ENCODE data around the gene IARS2.
"Not testable (repeated sequence)": the region's sequence is repeated elsewhere in the genome, so short reads cannot be mapped to it uniquely, and the experiment has no call there.

Gene IARS2

GRCh38 chr1:220169887-220170286 is 76.0 kb downstream of the IARS2 start:
- DNase-seq, result not testable (repeated sequence)

DNA sequence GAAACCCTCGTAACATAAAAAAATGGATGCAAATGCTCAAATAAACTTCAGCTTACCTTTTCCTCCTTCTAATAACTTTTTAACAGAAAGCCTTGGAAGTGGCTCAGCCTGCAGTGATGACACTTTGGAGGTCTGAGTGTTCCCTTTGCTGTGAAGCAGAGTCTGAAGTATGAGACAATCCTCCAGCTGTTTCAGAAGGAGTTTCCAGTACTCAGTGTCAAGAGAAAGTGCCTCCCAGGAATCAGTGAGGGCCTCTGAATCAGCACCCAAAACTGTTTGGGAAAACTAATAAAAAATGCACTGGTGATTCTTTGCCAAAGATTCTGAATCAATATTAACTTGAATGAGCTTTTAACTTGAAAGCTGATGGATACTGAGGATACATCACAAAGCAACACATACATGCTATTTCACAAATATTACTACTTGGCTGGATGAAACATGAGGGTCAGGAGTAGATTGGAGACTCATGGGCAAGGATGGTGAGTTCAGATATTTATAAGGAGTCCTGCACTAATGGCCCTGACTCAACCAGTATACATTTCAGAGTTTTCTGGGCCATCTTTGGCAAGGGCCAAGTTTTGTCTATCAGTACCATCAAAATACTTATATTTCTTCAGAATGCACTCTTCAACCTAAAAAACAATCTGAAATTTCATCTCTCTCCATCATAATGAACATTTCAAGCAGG is 77.0 kb downstream of the IARS2 start:
- DNase-seq, result no peak

GRCh38 chr1:220176540-220176939 is 82.6 kb downstream of the IARS2 start:
- DNase-seq, result no peak

DNA sequence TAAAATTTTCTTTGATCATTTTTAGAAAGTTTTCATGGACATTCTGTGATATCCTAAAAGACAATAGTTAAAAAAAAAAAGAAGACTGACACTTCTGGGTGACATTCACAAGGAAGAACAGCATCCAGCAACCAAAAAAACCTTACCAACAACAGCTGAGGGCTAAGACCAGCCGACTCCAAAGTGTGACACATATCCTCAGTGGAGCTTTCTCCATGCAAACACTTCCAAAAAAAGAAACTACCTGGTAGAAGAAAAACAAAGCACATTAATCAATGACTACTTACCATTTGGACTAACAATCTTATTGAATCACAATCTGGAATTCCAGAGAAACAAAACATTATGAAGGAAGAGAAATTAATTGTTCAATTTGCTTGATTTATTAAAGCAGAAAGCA is 88.2 kb downstream of the IARS2 start:
- no peak for DNase-seq

DNA sequence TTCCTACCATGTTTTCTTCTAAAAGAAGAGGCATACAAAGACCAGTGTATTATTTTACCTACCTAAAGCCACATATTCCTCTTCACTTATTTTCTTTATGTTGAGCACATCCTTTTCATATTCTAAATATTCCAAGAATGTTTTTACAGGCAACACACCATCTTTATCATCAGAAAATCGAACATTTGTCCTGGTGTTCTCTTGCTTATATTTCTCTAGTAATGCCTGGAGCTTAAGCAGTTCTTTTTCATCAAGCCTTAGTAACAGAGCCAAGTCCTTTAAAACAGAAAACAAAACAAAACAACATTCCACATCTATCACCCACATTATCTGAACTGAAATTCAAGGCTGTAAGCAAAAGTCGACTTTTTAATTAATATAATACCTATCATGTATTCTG is 88.7 kb downstream of the IARS2 start:
- no peak for DNase-seq

DNA sequence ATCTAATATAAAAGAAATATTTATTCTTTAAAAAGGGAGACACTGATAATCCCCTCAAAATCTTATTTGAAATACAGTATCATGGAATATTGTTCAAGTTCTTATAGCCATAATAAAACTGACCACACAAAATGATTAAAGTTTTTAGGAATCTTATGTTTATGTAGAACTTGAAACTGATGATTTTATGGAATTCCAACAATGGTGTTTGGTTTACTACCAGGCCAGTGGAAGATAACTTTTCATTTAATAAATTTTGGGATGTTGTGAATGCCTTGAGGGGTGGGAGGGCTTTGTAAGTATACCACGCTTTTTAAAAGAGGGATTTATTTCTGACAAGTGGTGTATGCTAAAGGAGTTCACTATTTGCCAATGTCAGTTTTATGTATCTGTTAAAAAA is 90.6 kb downstream of the IARS2 start:
- DNase-seq, result no peak

DNA sequence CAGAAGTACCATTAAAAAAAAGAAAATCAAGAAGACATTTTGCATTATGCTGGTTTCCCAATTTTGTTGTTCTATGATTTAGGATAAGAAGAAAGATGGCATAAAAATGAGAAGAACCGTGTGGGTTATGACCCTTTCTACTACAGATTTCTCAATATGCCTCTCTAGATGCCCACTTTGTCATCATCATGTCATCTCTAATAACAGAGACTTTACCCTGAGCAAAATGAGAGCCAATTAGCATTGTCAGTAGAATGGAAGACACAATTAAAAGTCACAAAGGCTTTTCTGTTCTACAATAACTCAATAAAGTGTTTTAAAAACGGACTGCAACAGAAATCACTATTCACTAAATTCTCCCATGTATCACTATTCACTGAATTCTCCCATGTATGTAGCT is 92.8 kb downstream of the IARS2 start:
- no peak for DNase-seq

GRCh38 chr1:220188538-220188937 is 94.6 kb downstream of the IARS2 start:
- no peak for DNase-seq

DNA sequence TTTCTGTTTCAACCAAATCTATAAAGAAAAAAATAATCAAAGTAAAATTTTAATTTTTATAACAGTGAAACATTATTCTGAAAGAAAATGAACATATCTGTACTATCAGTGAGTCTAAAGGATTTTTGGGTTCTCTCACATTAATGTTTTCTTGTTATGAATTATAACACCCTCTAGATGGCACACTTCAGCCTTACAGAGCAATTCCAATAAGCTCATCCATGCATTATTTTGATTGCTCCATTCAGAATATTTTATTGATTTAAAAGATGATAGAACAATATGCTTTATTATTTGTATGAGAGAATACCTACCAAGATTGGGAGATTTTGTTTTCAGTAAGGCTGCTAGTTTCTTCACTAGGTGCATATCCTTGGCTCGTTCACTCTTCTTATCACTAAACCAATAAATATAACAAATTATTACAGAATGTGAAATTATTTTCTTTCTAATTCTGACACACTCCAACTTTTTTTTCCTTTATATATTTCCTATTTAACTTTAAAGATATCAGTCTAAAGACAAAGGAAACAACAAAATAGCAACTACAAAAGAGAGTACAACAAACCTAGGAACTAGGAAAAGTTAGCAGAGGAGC is 95.9 kb downstream of the IARS2 start:
- DNase-seq, result peak; percentile 7

- no peak for DNase-seq
Measured at GRCh38 chr1:220195701-220196100, 101.8 kb downstream of the IARS2 start.

All from CD4-positive, alpha-beta T cell treated with Interleukin-12 subunit alpha and Interleukin-12 subunit beta, for 1 hour (primary cell).